BJ (cell line): ENCODE data around the gene RBBP8NL. TPM values are rescaled to one million over a fixed set of nuclear protein-coding genes. Genes with fewer than 3 reads are reported as not detected.

Experiments used
- CTCF ChIA-PET: fragments of 350-600 bp; formaldehyde crosslinking; extraction: SDS; loops from one replicate; lab custom pipeline; 2021; ENCODE audit warnings: antibody characterized with exemption, inconsistent platforms; lab: Yijun Ruan, JAX
- POLR2A ChIA-PET: fragments of 300-600 bp; sonication (Branson Sonifier 250); formaldehyde crosslinking; extraction: SDS; loops from one replicate; lab custom pipeline; 2021; ENCODE audit warnings: antibody characterized with exemption; lab: Charles Lee
- DNase-seq: peaks from one replicate; pipeline ENCODE4 v3.0.0-alpha.2; 2011; ENCODE audit warnings: low read depth
- H3K27me3 ChIP-seq: 2 replicates; pipeline ENCODE4 v1.6.0; 2011; ENCODE audit warnings: low read length; ENCODE audit not compliant: control insufficient read depth, insufficient read depth
- H3K36me3 ChIP-seq: 2 replicates; pipeline ENCODE4 v1.5.1; 2011; ENCODE audit warnings: low read length; ENCODE audit not compliant: control insufficient read depth, insufficient read depth
- H3K4me3 ChIP-seq: 2 replicates; pipeline ENCODE4 v1.5.1; 2011; ENCODE audit warnings: low read depth, mild to moderate bottlenecking, control low read depth, low read length
- CTCF ChIP-seq: IDR thresholded peaks from 2 replicates; pipeline ENCODE4 v1.5.1; 2011; ENCODE audit warnings: low read depth, mild to moderate bottlenecking, control low read depth, inconsistent platforms, low read length, moderate library complexity; ENCODE audit not compliant: insufficient read depth
- polyA minus RNA-seq: library from RNA; depleted of rRNA, polyadenylated mRNA; stranded (reverse); fragments of >200 nt; gene quantifications from 2 replicates; pipeline ENCODE4 v1.2.3, GENCODE V29; 2011; rRNA and poly(A)+ RNA removed
- polyA plus RNA-seq: library from polyadenylated mRNA; depleted of rRNA; stranded (reverse); fragments of >200 nt; gene quantifications from 2 replicates; pipeline ENCODE4 v1.2.3, GENCODE V29; 2011; rRNA removed

The RBBP8NL gene
- polyA plus RNA-seq: not detected in 2 replicates
- polyA minus RNA-seq: not detected in 2 replicates

- no peaks in the 10 kb centered on the region for H3K36me3 ChIP-seq
- H3K4me3 ChIP-seq: no peak within 1 kb of the TSS
- POLR2A ChIA-PET: no interaction called here
- CTCF ChIA-PET: no interaction called here
- no peak for DNase-seq
- TF ChIP-seq CTCF: no peak
- H3K27me3 ChIP-seq: peaks cover 8% of the 10 kb centered on the region
Observed at GRCh38 chr20:62427172-62428001, at the start of gene RBBP8NL. Gene RBBP8NL, minus strand, starts transcription at chr20:62427539. Its CDS starts 7,892 bp downstream, at chr20:62419647.

- Histone ChIP-seq H3K36me3 (no peaks in the 10 kb centered on the region), H3K4me3 (no peak overlapping the region), H3K27me3 (peaks cover 22% of the 10 kb centered on the region)
- no peak for DNase-seq
- TF ChIP-seq CTCF: no peak
- CTCF ChIA-PET: interaction anchor here (1.0 kb wide), 1 partner anchor 140 kb away, joined by 3 read pairs; no protein-coding TSS in a partner anchor
- POLR2A ChIA-PET: no interaction called here
Observed at GRCh38 chr20:62476056-62476838, 48.9 kb upstream of the RBBP8NL start.

- Histone ChIP-seq H3K27me3 (peaks cover 22% of the 10 kb centered on the region), H3K36me3 (no peaks in the 10 kb centered on the region), H3K4me3 (no peak within 1 kb of the TSS)
- no peak for DNase-seq
- POLR2A ChIA-PET: no interaction called here
- TF ChIP-seq CTCF: no peak
- CTCF ChIA-PET: interaction anchor here (1.0 kb wide), 1 partner anchor 141 kb away, joined by 3 read pairs; no protein-coding TSS in a partner anchor
Observed at GRCh38 chr20:62475772-62476055, 48.4 kb upstream of the RBBP8NL start, which contains the start of gene GATA5. Gene GATA5, minus strand, starts transcription at chr20:62475995. Its CDS starts 474 bp downstream, at chr20:62475521.

GRCh38 chr20:62475027-62475771 lies 47.9 kb upstream of the RBBP8NL start:
- Histone ChIP-seq H3K27me3 (peaks cover 22% of the 10 kb centered on the region), H3K36me3 (no peaks in the 10 kb centered on the region), H3K4me3 (no peak overlapping the region)
- TF ChIP-seq CTCF: no peak
- ChIA-PET POLR2A (no interaction called here), CTCF (interaction anchor here (1.0 kb wide), 1 partner anchor 141 kb away, joined by 3 read pairs; no protein-coding TSS in a partner anchor)
- DNase-seq: no peak
